ENCODE measurements around the gene POLN. TPM values are rescaled to one million over a fixed set of nuclear protein-coding genes. Genes with fewer than 3 reads are reported as not detected.
A peak's percentile ranks its signal among the peaks of the same experiment; 100 is the strongest.

POLN gene
- total RNA-seq, 2 experiments from 2014 or later = 2.1 to 2.3 TPM

DNA sequence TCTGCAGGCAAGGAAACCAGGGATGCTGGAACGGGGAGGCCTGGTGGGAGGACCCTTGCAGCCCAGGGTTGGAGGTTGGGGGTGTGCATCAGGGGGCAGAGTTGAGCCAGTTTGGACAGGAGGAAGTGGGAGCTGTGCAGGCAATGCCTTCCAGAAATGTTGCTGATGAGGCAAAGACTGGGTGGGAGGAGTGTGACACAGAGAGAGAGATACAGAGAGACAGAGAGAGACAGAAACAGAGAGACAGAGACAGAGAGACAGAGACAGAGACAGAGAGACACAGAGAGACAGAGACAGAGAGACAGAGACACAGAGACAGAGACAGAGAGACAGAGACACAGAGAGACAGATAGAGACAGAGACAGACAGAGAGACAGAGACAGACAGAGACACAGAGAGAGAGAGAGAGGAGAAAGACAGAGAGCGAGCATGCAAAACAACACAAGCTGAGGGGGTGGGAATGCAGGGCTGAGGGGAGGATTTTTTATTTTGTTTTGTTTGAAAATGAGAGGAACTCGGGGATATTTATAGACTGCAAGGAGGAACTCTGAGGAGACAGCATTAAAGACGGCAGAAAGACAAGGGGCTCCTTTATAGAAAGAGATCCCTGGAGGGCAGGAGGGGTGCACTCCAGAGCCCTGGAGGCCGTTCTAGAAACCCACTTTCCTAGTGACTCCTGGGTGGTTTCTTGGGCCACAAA is 1.9 kb upstream of the POLN start:
- POLR2A ChIA-PET = interaction anchor here (1.2 kb wide), 1 partner anchor 18 kb away, joined by 3 read pairs; the partner anchor contains the start of gene MXD4
- CTCF ChIA-PET = no interaction called here
- H3K27ac ChIP-seq (ENCODE audit: low read depth in 1 of 2, low read length in 2 of 2) = no peak overlapping the region
- peaks cover 19% of the 10 kb centered on the region for H3K36me3 ChIP-seq (ENCODE audit: insufficient read depth, low read length)
- no peak overlapping the region for H3K4me3 ChIP-seq (ENCODE audit: low read length)
- peaks cover 34% of the 10 kb centered on the region for H3K36me3 Mint-ChIP-seq (ENCODE audit: low read depth)
- peak overlapping the region; percentile 79 for H3K27ac Mint-ChIP-seq
- no peaks in the 10 kb centered on the region for H3K9me3 ChIP-seq (ENCODE audit: control insufficient read depth in 1 of 2, insufficient read depth in 1 of 2, low read length in 2 of 2)
- peak overlapping the region; percentile 32 for H3K4me3 Mint-ChIP-seq
- no peaks in the 10 kb centered on the region for H3K27me3 Mint-ChIP-seq
- peaks cover 22% of the 10 kb centered on the region for H3K4me1 ChIP-seq (ENCODE audit: insufficient read depth, low read length)
- H3K9me3 Mint-ChIP-seq = no peaks in the 10 kb centered on the region
- peak in 3 of 14 experiments; percentile 21 to 58 (median 48) for DNase-seq
- H3K27me3 ChIP-seq (ENCODE audit: control insufficient read depth in 1 of 2, insufficient read depth in 2 of 2, low read length in 2 of 2) = no peaks in the 10 kb centered on the region
- intact Hi-C loops (cut with DNase I, micrococcal nuclease) = loop anchor here (2.0 to 10.0 kb wide), 8 partner anchors 118 to 1291 kb away; partner anchors contain the start of genes FAM193A (in 1 of the 2), GRK4 (in 1 of the 2), HTT (in 1 of the 2) and HTT-AS (in 1 of the 2)
- ATAC-seq (ENCODE audit: poor library complexity) = no peak
- peaks cover 51% of the 10 kb centered on the region for H3K4me1 Mint-ChIP-seq (ENCODE audit: low read depth)
- TF ChIP-seq CTCF (IDR thresholded peaks at IDR 0.05) = no peak

- peaks cover 31% of the 10 kb centered on the region for H3K36me3 ChIP-seq (ENCODE audit: insufficient read depth, low read length)
- Mint-ChIP-seq H3K9me3 (no peaks in the 10 kb centered on the region), H3K27ac (peak overlapping the region; percentile 95), H3K4me1 (ENCODE audit: low read depth) (peaks cover 75% of the 10 kb centered on the region), H3K4me3 (peak overlapping the region; percentile 92), H3K36me3 (ENCODE audit: low read depth) (peaks cover 53% of the 10 kb centered on the region), H3K27me3 (no peaks in the 10 kb centered on the region)
- no peak for TF ChIP-seq CTCF (IDR thresholded peaks at IDR 0.05)
- intact Hi-C loops (cut with DNase I, micrococcal nuclease) = loop anchor here (1.0 to 10.0 kb wide), 10 partner anchors 20 to 1294 kb away; partner anchors contain the start of genes CFAP99 (in 1 of the 2), FAM193A (in 1 of the 2), GRK4 (in 1 of the 2) and HTT (in 1 of the 2)
- H3K4me3 ChIP-seq (ENCODE audit: low read length) = peak overlapping the region; percentile 95
- ATAC-seq (ENCODE audit: poor library complexity) (peak; percentile 10), DNase-seq (peak in 3 of 14 experiments; percentile 69 to 82 (median 76))
- no peaks in the 10 kb centered on the region for H3K9me3 ChIP-seq (ENCODE audit: control insufficient read depth in 1 of 2, insufficient read depth in 1 of 2, low read length in 2 of 2)
- POLR2A ChIA-PET = interaction anchor here (0.9 to 4.9 kb wide), 15 partner anchors 9 to 722 kb away, joined by 3 to 84 read pairs (median 11); partner anchors contain the start of genes CFAP99, FAM193A, MXD4 and RNF4
- CTCF ChIA-PET = interaction anchor here (1.1 to 5.7 kb wide), 5 partner anchors 21 to 200 kb away, joined by 6 to 38 read pairs (median 6); partner anchors contain the start of genes CFAP99 and ZFYVE28
- no peaks in the 10 kb centered on the region for H3K27me3 ChIP-seq (ENCODE audit: control insufficient read depth in 1 of 2, insufficient read depth in 2 of 2, low read length in 2 of 2)
- H3K4me1 ChIP-seq (ENCODE audit: insufficient read depth, low read length) = peaks cover 33% of the 10 kb centered on the region
- peak overlapping the region; percentile 84 to 88 for H3K27ac ChIP-seq (ENCODE audit: low read depth in 1 of 2, low read length in 2 of 2)
Measured at GRCh38 chr4:2241003-2241402, 918 bp downstream of the POLN start.

GRCh38 chr4:2236944-2237666 is 4.8 kb downstream of the POLN start:
- CTCF ChIA-PET = interaction anchor here (1.4 to 5.7 kb wide), 4 partner anchors 8 to 182 kb away, joined by 3 to 38 read pairs (median 6); partner anchors contain the start of genes CFAP99 and ZFYVE28
- peaks cover 56% of the 10 kb centered on the region for H3K36me3 ChIP-seq (ENCODE audit: insufficient read depth, low read length)
- Mint-ChIP-seq H3K27me3 (no peaks in the 10 kb centered on the region), H3K4me3 (peak overlapping the region; percentile 64), H3K36me3 (ENCODE audit: low read depth) (peaks cover 92% of the 10 kb centered on the region), H3K9me3 (no peaks in the 10 kb centered on the region), H3K27ac (peak overlapping the region; percentile 25), H3K4me1 (ENCODE audit: low read depth) (peaks cover 80% of the 10 kb centered on the region)
- H3K27me3 ChIP-seq (ENCODE audit: control insufficient read depth in 1 of 2, insufficient read depth in 2 of 2, low read length in 2 of 2) = no peaks in the 10 kb centered on the region
- intact Hi-C loops (cut with DNase I, micrococcal nuclease) = no loop called here
- ATAC-seq (ENCODE audit: poor library complexity) = no peak
- no peak for TF ChIP-seq CTCF (IDR thresholded peaks at IDR 0.05)
- peak in 1 of 14 experiments; percentile 1 for DNase-seq
- H3K4me1 ChIP-seq (ENCODE audit: insufficient read depth, low read length) = peaks cover 20% of the 10 kb centered on the region
- H3K27ac ChIP-seq (ENCODE audit: low read depth in 1 of 2, low read length in 2 of 2) = no peak overlapping the region
- POLR2A ChIA-PET = interaction anchor here (1.7 kb wide), 1 partner anchor 25 kb away, joined by 3 read pairs; no protein-coding TSS in a partner anchor
- H3K4me3 ChIP-seq (ENCODE audit: low read length) = no peak overlapping the region
- H3K9me3 ChIP-seq (ENCODE audit: control insufficient read depth in 1 of 2, insufficient read depth in 1 of 2, low read length in 2 of 2) = no peaks in the 10 kb centered on the region
